Thyroid gland (tissue), 4 donors: ENCODE measurements around the gene RAB27A.

Source experiments
- CTCF ChIP-seq, 6 experiments: fragments of 200-600 bp in 3 of 6; fragments of 450-650 bp in 3 of 6; sonication (generic) in 3 of 6; IDR thresholded peaks; one replicate each; pipeline ENCODE4 v1.5.1; 2016 to 2019; ENCODE audit warnings: antibody characterized with exemption in 6 of 6, mild to moderate bottlenecking in 2 of 6, inconsistent platforms in 1 of 6, moderate library complexity in 1 of 6
- POLR2A ChIP-seq, 2 donors: fragments of 450-650 bp; IDR thresholded peaks; one replicate each; pipeline ENCODE4 v1.6.1; 2017; ENCODE audit warnings: antibody characterized with exemption in 2 of 2, mild to moderate bottlenecking in 2 of 2, moderate library complexity in 1 of 2

GRCh38 chr15:55230953-55231352 is 58.7 kb downstream of the RAB27A start:
- TF ChIP-seq POLR2A (IDR thresholded peaks at IDR 0.05) = no peak
- TF ChIP-seq CTCF (IDR thresholded peaks at IDR 0.05) = no peak
